Stimulated activated CD4-positive, alpha-beta T cell treated with anti-CD3 and anti-CD28 coated beads, Interleukin-15, amount 100 ng/mL, for 48 hours (primary cell): ENCODE measurements around the gene UBE3B.

Experiments
- DNase-seq, 2 donors: peaks; one replicate each; pipeline ENCODE4 v3.0.0-alpha.2; 2020; ENCODE audit warnings: low read depth in 2 of 2

UBE3B gene

GRCh38 chr12:109573914-109574244 lies 96.4 kb downstream of the UBE3B start:
- DNase-seq = no peak

- DNase-seq = no peak
Observed at GRCh38 chr12:109575683-109576082, 98.2 kb downstream of the UBE3B start.

DNA sequence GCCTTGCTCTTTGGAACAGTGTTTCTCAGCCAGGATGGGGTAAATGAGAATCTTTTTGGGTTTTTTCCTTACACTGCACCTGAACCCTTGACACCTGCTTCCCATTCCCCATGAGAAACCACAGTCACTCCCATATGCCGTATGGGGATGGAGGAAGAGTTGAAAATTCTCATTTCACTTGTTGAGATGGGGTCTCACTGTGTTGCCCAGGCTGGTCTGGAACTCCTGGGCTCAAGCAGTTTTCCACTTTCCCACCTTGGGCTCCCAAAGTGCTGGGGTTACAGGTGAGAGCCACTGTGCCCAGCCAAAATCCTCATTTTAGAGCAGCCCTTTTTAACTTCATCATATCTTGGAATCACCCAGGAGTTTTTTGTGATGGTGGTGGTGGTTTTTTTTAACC lies 99.9 kb downstream of the UBE3B start:
- no peak for DNase-seq

- no peak for DNase-seq
Observed at GRCh38 chr12:109578330-109578927, 101.0 kb downstream of the UBE3B start.

GRCh38 chr12:109579639-109580038 lies 102.2 kb downstream of the UBE3B start:
- no peak for DNase-seq

- DNase-seq = no peak
Observed at GRCh38 chr12:109580272-109580671, 102.8 kb downstream of the UBE3B start.

DNA sequence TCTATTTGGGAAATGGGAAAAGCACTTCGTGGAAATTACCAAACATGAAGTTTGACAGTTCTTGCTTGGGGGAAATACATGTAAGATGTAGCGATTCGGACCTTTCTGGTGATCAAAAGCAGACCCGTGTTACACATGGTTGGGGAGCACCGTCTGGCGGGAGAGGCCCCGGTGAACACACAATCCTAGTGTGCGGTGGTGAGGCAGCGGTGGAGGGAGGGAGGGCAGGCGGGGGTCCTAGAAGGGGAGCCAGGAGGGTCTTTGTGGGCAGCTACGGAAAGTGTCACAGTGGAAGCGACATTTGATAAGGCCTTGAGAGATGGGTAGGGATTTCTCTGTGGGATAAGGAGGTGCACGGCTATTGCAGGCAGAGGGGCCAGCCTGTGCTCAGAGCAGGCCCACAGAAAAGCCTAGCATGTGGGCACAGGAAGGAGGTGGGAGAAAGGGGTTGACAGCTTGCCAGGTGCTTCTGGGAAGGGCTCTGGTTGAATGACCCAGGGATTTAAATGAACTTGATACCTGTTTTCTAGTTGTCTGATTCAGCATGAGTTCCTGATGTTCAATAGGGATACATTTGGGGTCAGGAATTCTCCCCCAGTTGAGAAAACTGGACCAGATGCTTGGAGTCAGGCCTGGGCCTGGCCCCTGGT lies 103.4 kb downstream of the UBE3B start:
- no peak for DNase-seq

- no peak for DNase-seq
Observed at GRCh38 chr12:109581334-109581691, 103.9 kb downstream of the UBE3B start.

- DNase-seq = no peak
Observed at GRCh38 chr12:109581856-109582255, 104.4 kb downstream of the UBE3B start.

- DNase-seq = no peak
Observed at GRCh38 chr12:109582636-109583035, 105.2 kb downstream of the UBE3B start.

- DNase-seq = no peak
Observed at GRCh38 chr12:109583733-109584132, 106.3 kb downstream of the UBE3B start.
